Liver (tissue), 9 donors: ENCODE results near the gene SMOC1. TPM values are rescaled to one million over a fixed set of nuclear protein-coding genes. Genes with fewer than 3 reads are reported as not detected.

Experiments
- DNase-seq: peaks from one replicate; pipeline ENCODE4 v3.0.0-alpha.2; 2017; ENCODE audit warnings: low spot score
- H3K27ac ChIP-seq, 2 donors: one replicate each; pipeline ENCODE4 v1.7.0; 2013; ENCODE audit warnings: inconsistent platforms in 2 of 2, low read length in 2 of 2, control low read depth in 1 of 2, low read depth in 1 of 2, mild to moderate bottlenecking in 1 of 2
- H3K27me3 ChIP-seq, 4 donors: one replicate each; pipeline versions ENCODE4 v1.6.1 to v1.7.0; 2013; ENCODE audit warnings: low read length in 3 of 4, inconsistent platforms in 1 of 4, mild to moderate bottlenecking in 1 of 4, moderate library complexity in 1 of 4; ENCODE audit not compliant: control insufficient read depth in 4 of 4, insufficient read depth in 4 of 4
- H3K36me3 ChIP-seq, 4 donors: one replicate each; pipeline versions ENCODE4 v1.6.1 to v1.7.0; 2013; ENCODE audit warnings: low read length in 3 of 4, mild to moderate bottlenecking in 3 of 4, low read depth in 1 of 4, moderate library complexity in 1 of 4; ENCODE audit not compliant: control insufficient read depth in 4 of 4, insufficient read depth in 3 of 4
- H3K4me1 ChIP-seq, 4 donors: one replicate each; pipeline versions ENCODE4 v1.6.1 to v1.7.0; 2013; ENCODE audit warnings: low read length in 3 of 4, mild to moderate bottlenecking in 3 of 4, moderate library complexity in 1 of 4; ENCODE audit not compliant: control insufficient read depth in 4 of 4, insufficient read depth in 4 of 4
- H3K4me3 ChIP-seq, 3 donors: one replicate each; pipeline versions ENCODE4 v1.6.1 to v1.7.0; 2013; ENCODE audit warnings: low read length in 3 of 3, control low read depth in 1 of 3, low read depth in 1 of 3, mild to moderate bottlenecking in 1 of 3
- H3K9ac ChIP-seq, 2 donors: one replicate each; pipeline ENCODE4 v1.7.0; 2013; ENCODE audit warnings: low read length in 2 of 2, mild to moderate bottlenecking in 2 of 2, moderate library complexity in 2 of 2, control low read depth in 1 of 2, low read depth in 1 of 2
- H3K9me3 ChIP-seq, 4 donors: one replicate each; pipeline versions ENCODE4 v1.6.1 to v1.7.0; 2013; ENCODE audit warnings: low read length in 3 of 4; ENCODE audit not compliant: control insufficient read depth in 4 of 4
- EGR1 ChIP-seq, 2 donors: IDR thresholded peaks; 2 replicates each; pipeline ENCODE4 v1.6.1; 2016 to 2018; ENCODE audit warnings: antibody characterized with exemption in 2 of 2, low read depth in 2 of 2
- FOXA1 ChIP-seq: IDR thresholded peaks from 2 replicates; pipeline ENCODE4 v1.6.1; 2016; ENCODE audit warnings: antibody characterized with exemption
- FOXA2 ChIP-seq: IDR thresholded peaks from 2 replicates; pipeline ENCODE4 v1.6.1; 2016; ENCODE audit warnings: antibody characterized with exemption
- GABPA ChIP-seq, 2 donors: IDR thresholded peaks in 1 of 2; conservative IDR thresholded peaks in 1 of 2; 2 replicates each; pipeline ENCODE4 v1.6.1; 2016; ENCODE audit warnings: antibody characterized with exemption in 2 of 2, mild to moderate bottlenecking in 1 of 2, moderate library complexity in 1 of 2
- HNF4A ChIP-seq, 2 donors: conservative IDR thresholded peaks; 2 replicates each; pipeline ENCODE4 v1.6.1; 2016; ENCODE audit warnings: antibody characterized with exemption in 2 of 2, mild to moderate bottlenecking in 2 of 2
- JUND ChIP-seq, 2 donors: IDR thresholded peaks; 2 replicates each; pipeline ENCODE4 v1.6.1; 2016; ENCODE audit warnings: antibody characterized with exemption in 2 of 2
- NR2F2 ChIP-seq: IDR thresholded peaks from 2 replicates; pipeline ENCODE4 v1.6.1; 2016; ENCODE audit warnings: antibody characterized with exemption
- RAD21 ChIP-seq, 2 donors: IDR thresholded peaks; 2 replicates each; pipeline ENCODE4 v1.6.1; 2016; ENCODE audit warnings: antibody characterized with exemption in 2 of 2, mild to moderate bottlenecking in 2 of 2
- RXRA ChIP-seq, 2 donors: IDR thresholded peaks; 2 replicates each; pipeline ENCODE4 v1.6.1; 2017 to 2018; ENCODE audit warnings: antibody characterized with exemption in 2 of 2, mild to moderate bottlenecking in 1 of 2
- SP1 ChIP-seq: IDR thresholded peaks from 2 replicates; pipeline ENCODE4 v1.6.1; 2018; ENCODE audit warnings: antibody characterized with exemption, mild to moderate bottlenecking
- TAF1 ChIP-seq: conservative IDR thresholded peaks from 2 replicates; pipeline ENCODE4 v1.6.1; 2016; ENCODE audit warnings: antibody characterized with exemption, mild to moderate bottlenecking
- YY1 ChIP-seq: IDR thresholded peaks from 2 replicates; pipeline ENCODE4 v1.6.1; 2016; ENCODE audit warnings: antibody characterized with exemption, mild to moderate bottlenecking
- WGBS: extraction: QIAGEN DNeasy Blood & Tissue Kit; methylation state at CpG from one replicate; pipeline ENCODE4 v1.1.7; 2013; 5-methylcytosine and 5-hydroxymethylcytosine counted together
- polyA plus RNA-seq, 2 donors: library from polyadenylated mRNA; stranded (reverse) in 1 of 2; unstranded in 1 of 2; fragments of 200-250 nt in 1 of 2; fragments of >200 nt in 1 of 2; fragmentation: Nextera tagmentation in 1 of 2; extraction: Ambion mirVana in 1 of 2; gene quantifications; one replicate each; pipeline versions ENCODE4 v1.2.1 to v1.2.3, GENCODE V29; 2013 to 2015
- total RNA-seq, 2 donors: library from RNA; depleted of rRNA; stranded (reverse); fragments of >200 nt; gene quantifications; one replicate each; pipeline ENCODE4 v1.2.3, GENCODE V29; 2014
- TF ChIP-seq, protein P1 (sequence below): IDR thresholded peaks from 2 replicates; pipeline ENCODE4 v1.6.1; 2016; ENCODE audit warnings: antibody characterized with exemption
- TF ChIP-seq, protein P2 (sequence below): IDR thresholded peaks from 2 replicates; pipeline ENCODE4 v1.6.1; 2016; ENCODE audit warnings: antibody characterized with exemption
- TF ChIP-seq, protein P3 (sequence below): IDR thresholded peaks from 2 replicates; pipeline ENCODE4 v1.6.1; 2016; ENCODE audit warnings: antibody characterized with exemption
- TF ChIP-seq, protein P4 (sequence below): IDR thresholded peaks from 2 replicates; pipeline ENCODE4 v1.6.1; 2016; ENCODE audit warnings: antibody characterized with exemption, mild to moderate bottlenecking
- TF ChIP-seq, protein P5 (sequence below): fragments of 150-350 bp; IDR thresholded peaks from 2 replicates; pipeline ENCODE4 v1.5.1; 2017; ENCODE audit warnings: improper control_type of control experiment, low read depth, low read length; ENCODE audit not compliant: missing input control
- donor health status: healthy.
- donor health status: healthy.
- donor health status: healthy.
- donor health status: healthy.
- donor health status: healthy.

Gene SMOC1
- total and polyA plus RNA-seq, 4 donors: 11.2 to 43.7 (median 27.4) TPM

DNA sequence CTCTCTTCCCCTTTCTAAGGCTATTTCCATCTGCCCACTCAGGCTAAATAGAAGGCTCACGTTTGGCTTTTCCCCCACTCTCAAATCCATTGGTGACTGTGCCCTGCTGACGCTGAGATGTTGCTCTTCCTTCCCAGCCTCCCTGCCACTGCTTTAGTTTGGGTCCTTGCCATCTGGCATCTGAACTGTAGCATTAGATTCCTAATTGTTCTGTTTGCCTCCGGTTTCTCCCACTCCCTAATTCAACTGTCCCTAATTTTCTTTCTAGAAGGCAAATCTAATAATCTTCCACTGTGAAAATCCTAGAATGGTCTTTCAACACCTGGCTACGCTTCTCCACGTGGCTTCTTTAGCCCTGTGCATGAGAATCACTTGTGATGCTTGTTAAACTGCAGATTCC lies 37.6 kb upstream of the SMOC1 start:
- no peaks in the 10 kb centered on the region for H3K27me3 ChIP-seq

More for the DNA sequence above, 37.6 kb upstream of the SMOC1 start:
- no peak overlapping the region for H3K9ac ChIP-seq
- TF ChIP-seq FOXA2: no peak
- TF ChIP-seq, protein P1, sequence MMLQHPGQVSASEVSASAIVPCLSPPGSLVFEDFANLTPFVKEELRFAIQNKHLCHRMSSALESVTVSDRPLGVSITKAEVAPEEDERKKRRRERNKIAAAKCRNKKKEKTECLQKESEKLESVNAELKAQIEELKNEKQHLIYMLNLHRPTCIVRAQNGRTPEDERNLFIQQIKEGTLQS: no peak
- TF ChIP-seq YY1: no peak
- TF ChIP-seq, protein P2, sequence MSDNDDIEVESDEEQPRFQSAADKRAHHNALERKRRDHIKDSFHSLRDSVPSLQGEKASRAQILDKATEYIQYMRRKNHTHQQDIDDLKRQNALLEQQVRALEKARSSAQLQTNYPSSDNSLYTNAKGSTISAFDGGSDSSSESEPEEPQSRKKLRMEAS: no peak
- TF ChIP-seq, protein P3, sequence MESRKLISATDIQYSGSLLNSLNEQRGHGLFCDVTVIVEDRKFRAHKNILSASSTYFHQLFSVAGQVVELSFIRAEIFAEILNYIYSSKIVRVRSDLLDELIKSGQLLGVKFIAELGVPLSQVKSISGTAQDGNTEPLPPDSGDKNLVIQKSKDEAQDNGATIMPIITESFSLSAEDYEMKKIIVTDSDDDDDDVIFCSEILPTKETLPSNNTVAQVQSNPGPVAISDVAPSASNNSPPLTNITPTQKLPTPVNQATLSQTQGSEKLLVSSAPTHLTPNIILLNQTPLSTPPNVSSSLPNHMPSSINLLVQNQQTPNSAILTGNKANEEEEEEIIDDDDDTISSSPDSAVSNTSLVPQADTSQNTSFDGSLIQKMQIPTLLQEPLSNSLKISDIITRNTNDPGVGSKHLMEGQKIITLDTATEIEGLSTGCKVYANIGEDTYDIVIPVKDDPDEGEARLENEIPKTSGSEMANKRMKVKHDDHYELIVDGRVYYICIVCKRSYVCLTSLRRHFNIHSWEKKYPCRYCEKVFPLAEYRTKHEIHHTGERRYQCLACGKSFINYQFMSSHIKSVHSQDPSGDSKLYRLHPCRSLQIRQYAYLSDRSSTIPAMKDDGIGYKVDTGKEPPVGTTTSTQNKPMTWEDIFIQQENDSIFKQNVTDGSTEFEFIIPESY: no peak
- TF ChIP-seq JUND (IDR thresholded peaks at IDR 0.05): no peak
- TF ChIP-seq HNF4A (conservative IDR thresholded peaks at IDR 0.05): no peak
- no peak for TF ChIP-seq RAD21 (IDR thresholded peaks at IDR 0.05)
- no peak for TF ChIP-seq EGR1 (IDR thresholded peaks at IDR 0.05; ENCODE audit: low read depth in 2 of 2)
- TF ChIP-seq, protein P4, sequence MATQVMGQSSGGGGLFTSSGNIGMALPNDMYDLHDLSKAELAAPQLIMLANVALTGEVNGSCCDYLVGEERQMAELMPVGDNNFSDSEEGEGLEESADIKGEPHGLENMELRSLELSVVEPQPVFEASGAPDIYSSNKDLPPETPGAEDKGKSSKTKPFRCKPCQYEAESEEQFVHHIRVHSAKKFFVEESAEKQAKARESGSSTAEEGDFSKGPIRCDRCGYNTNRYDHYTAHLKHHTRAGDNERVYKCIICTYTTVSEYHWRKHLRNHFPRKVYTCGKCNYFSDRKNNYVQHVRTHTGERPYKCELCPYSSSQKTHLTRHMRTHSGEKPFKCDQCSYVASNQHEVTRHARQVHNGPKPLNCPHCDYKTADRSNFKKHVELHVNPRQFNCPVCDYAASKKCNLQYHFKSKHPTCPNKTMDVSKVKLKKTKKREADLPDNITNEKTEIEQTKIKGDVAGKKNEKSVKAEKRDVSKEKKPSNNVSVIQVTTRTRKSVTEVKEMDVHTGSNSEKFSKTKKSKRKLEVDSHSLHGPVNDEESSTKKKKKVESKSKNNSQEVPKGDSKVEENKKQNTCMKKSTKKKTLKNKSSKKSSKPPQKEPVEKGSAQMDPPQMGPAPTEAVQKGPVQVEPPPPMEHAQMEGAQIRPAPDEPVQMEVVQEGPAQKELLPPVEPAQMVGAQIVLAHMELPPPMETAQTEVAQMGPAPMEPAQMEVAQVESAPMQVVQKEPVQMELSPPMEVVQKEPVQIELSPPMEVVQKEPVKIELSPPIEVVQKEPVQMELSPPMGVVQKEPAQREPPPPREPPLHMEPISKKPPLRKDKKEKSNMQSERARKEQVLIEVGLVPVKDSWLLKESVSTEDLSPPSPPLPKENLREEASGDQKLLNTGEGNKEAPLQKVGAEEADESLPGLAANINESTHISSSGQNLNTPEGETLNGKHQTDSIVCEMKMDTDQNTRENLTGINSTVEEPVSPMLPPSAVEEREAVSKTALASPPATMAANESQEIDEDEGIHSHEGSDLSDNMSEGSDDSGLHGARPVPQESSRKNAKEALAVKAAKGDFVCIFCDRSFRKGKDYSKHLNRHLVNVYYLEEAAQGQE: no peak
- no peak for TF ChIP-seq GABPA (IDR thresholded peaks at IDR 0.05 in 1 of 2, conservative IDR thresholded peaks at IDR 0.05 in 1 of 2)
- TF ChIP-seq NR2F2: no peak
- TF ChIP-seq, protein P5, sequence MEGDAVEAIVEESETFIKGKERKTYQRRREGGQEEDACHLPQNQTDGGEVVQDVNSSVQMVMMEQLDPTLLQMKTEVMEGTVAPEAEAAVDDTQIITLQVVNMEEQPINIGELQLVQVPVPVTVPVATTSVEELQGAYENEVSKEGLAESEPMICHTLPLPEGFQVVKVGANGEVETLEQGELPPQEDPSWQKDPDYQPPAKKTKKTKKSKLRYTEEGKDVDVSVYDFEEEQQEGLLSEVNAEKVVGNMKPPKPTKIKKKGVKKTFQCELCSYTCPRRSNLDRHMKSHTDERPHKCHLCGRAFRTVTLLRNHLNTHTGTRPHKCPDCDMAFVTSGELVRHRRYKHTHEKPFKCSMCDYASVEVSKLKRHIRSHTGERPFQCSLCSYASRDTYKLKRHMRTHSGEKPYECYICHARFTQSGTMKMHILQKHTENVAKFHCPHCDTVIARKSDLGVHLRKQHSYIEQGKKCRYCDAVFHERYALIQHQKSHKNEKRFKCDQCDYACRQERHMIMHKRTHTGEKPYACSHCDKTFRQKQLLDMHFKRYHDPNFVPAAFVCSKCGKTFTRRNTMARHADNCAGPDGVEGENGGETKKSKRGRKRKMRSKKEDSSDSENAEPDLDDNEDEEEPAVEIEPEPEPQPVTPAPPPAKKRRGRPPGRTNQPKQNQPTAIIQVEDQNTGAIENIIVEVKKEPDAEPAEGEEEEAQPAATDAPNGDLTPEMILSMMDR: no peak
- no peak for TF ChIP-seq TAF1
- no peak for TF ChIP-seq SP1
- no peak for TF ChIP-seq FOXA1
- no peak for TF ChIP-seq RXRA (IDR thresholded peaks at IDR 0.05)
- WGBS: 68% methylated on average over 5 of the region's 5 CpGs
- DNase-seq: no peak
- H3K36me3 ChIP-seq: no peaks in the 10 kb centered on the region
- no peak overlapping the region for H3K4me3 ChIP-seq
- H3K9me3 ChIP-seq: no peaks in the 10 kb centered on the region
- peaks cover 0 to 2% (median 0%) of the 10 kb centered on the region in 4 donors for H3K4me1 ChIP-seq
- no peak overlapping the region for H3K27ac ChIP-seq
